ENCODE results near the gene FTO. TPM values are rescaled to one million over a fixed set of nuclear protein-coding genes. Genes with fewer than 3 reads are reported as not detected.

Gene FTO
- polyA plus RNA-seq, 1 donor from 2014 or later: 80.1 TPM

GRCh38 chr16:54176376-54176901 lies 472.5 kb downstream of the FTO start (continued):
- no peak for TF ChIP-seq REST (IDR thresholded peaks at IDR 0.05; ENCODE audit: borderline replicate concordance)
- TF ChIP-seq RAD21 (conservative IDR thresholded peaks at IDR 0.05): no peak

GRCh38 chr16:54177052-54177861 lies 473.3 kb downstream of the FTO start:
- H3K4me2 ChIP-seq (ENCODE audit: low read length): no peak overlapping the region
- no peaks in the 10 kb centered on the region for H3K9me3 ChIP-seq (ENCODE audit: low read length)

More at GRCh38 chr16:54177052-54177861, 473.3 kb downstream of the FTO start:
- Histone ChIP-seq H3K27me3 (ENCODE audit: insufficient read depth, low read depth, low read length) (no peaks in the 10 kb centered on the region), H3K79me2 (replicated peaks; ENCODE audit: insufficient read depth, low read length) (no peaks in the 10 kb centered on the region), H3K4me3 (ENCODE audit: low read length) (no peak overlapping the region), H3K36me3 (ENCODE audit: insufficient read depth, low read length) (no peaks in the 10 kb centered on the region), H4K20me1 (ENCODE audit: insufficient read depth) (no peaks in the 10 kb centered on the region), H3K9me2 (ENCODE audit: insufficient read depth, low read length) (no peaks in the 10 kb centered on the region), H3F3A (ENCODE audit: insufficient read depth, low read length, poor library complexity, severe bottlenecking) (no peaks in the 10 kb centered on the region), H3K27ac (ENCODE audit: low read length) (no peak overlapping the region), H2AFZ (ENCODE audit: low read depth, low read length) (no peak overlapping the region), H3K9ac (ENCODE audit: low read length) (no peak overlapping the region)
- TF ChIP-seq POLR2AphosphoS5 (IDR thresholded peaks at IDR 0.05) (no peak), REST (IDR thresholded peaks at IDR 0.05; ENCODE audit: borderline replicate concordance) (no peak), MXI1 (conservative IDR thresholded peaks at IDR 0.05; ENCODE audit: poor library complexity, severe bottlenecking) (no peak), CTCF (IDR thresholded peaks at IDR 0.05; ENCODE audit: poor library complexity, severe bottlenecking) (no peak), SMC3 (conservative IDR thresholded peaks at IDR 0.05; ENCODE audit: poor library complexity) (no peak), EZH2 (IDR thresholded peaks at IDR 0.05; ENCODE audit: borderline replicate concordance, insufficient read depth, low read length, poor library complexity, severe bottlenecking) (no peak), TAF1 (IDR thresholded peaks at IDR 0.05; ENCODE audit: low read depth) (no peak), RAD21 (conservative IDR thresholded peaks at IDR 0.05) (no peak), EP300 (conservative IDR thresholded peaks at IDR 0.05; ENCODE audit: poor library complexity, severe bottlenecking) (no peak)

Data from neural cell (in vitro differentiated cells).